ENCODE data around the gene FGF1.

- TF ChIP-seq CTCF (conservative IDR thresholded peaks at IDR 0.05; ENCODE audit: low read length) (no peak), EZH2phosphoT487 (IDR thresholded peaks at IDR 0.05; ENCODE audit: borderline replicate concordance) (no peak)
Measured at GRCh38 chr5:142657446-142657845, 28.4 kb downstream of the FGF1 start.

All from Loucy (cell line).